Activated CD4-positive, alpha-beta T cell treated with anti-CD3 and anti-CD28 coated beads for 48 hours (primary cell): ENCODE measurements around the gene MAGI1.
"Not testable (repeated sequence)": the region's sequence is repeated elsewhere in the genome, so short reads cannot be mapped to it uniquely, and the experiment has no call there.

ENCODE experiments used
- DNase-seq: peaks from one replicate; pipeline ENCODE4 v3.0.0-alpha.2; 2020

Gene MAGI1

GRCh38 chr3:66038726-66039589, at the start of gene MAGI1:
TSS of gene MAGI1 (minus strand) at chr3:66038918. CDS start at chr3:66038308, 610 bp downstream.
- DNase-seq, result peak; percentile 69

GRCh38 chr3:66083784-66084213, 45.1 kb upstream of the MAGI1 start:
- no peak for DNase-seq

- DNase-seq, result no peak
Measured at GRCh38 chr3:66083096-66083678, 44.5 kb upstream of the MAGI1 start.

- no peak for DNase-seq
Measured at GRCh38 chr3:66082679-66083078, 44.0 kb upstream of the MAGI1 start.

GRCh38 chr3:66080167-66080566, 41.4 kb upstream of the MAGI1 start:
- no peak for DNase-seq

GRCh38 chr3:66077973-66078372, 39.3 kb upstream of the MAGI1 start:
- DNase-seq, result no peak

GRCh38 chr3:66076861-66077470, 38.2 kb upstream of the MAGI1 start:
- no peak for DNase-seq

GRCh38 chr3:66075281-66075680, 36.6 kb upstream of the MAGI1 start:
- no peak for DNase-seq

GRCh38 chr3:66073464-66074141, 34.9 kb upstream of the MAGI1 start:
- DNase-seq, result no peak

- DNase-seq, result no peak
Measured at GRCh38 chr3:66068255-66068654, 29.5 kb upstream of the MAGI1 start.

GRCh38 chr3:66066963-66067617, 28.4 kb upstream of the MAGI1 start:
- DNase-seq, result no peak

- no peak for DNase-seq
Measured at GRCh38 chr3:66055289-66055688, 16.6 kb upstream of the MAGI1 start.

- no peak for DNase-seq
Measured at GRCh38 chr3:66053550-66054094, 14.9 kb upstream of the MAGI1 start.

GRCh38 chr3:66052721-66053549, 14.2 kb upstream of the MAGI1 start:
- DNase-seq, result no peak

- DNase-seq, result no peak
Measured at GRCh38 chr3:66050821-66051220, 12.1 kb upstream of the MAGI1 start.

GRCh38 chr3:66048051-66048395, 9.3 kb upstream of the MAGI1 start:
- no peak for DNase-seq

- DNase-seq, result no peak
Measured at GRCh38 chr3:66047311-66048050, 8.8 kb upstream of the MAGI1 start.

GRCh38 chr3:66046321-66046720, 7.6 kb upstream of the MAGI1 start:
- DNase-seq, result not testable (repeated sequence)

- no peak for DNase-seq
Measured at GRCh38 chr3:66041828-66042227, 3.1 kb upstream of the MAGI1 start.

- no peak for DNase-seq
Measured at GRCh38 chr3:66041116-66041515, 2.4 kb upstream of the MAGI1 start.

GRCh38 chr3:66039590-66039887, 821 bp upstream of the MAGI1 start:
- no peak for DNase-seq
